GM13976 (cell line): Measurements from ENCODE around the gene SP5.

ENCODE experiments used
- DNase-seq: peaks from one replicate; pipeline ENCODE4 v3.0.0; 2012; ENCODE audit warnings: low spot score
- CTCF ChIP-seq: IDR thresholded peaks from 2 replicates; pipeline ENCODE4 v1.5.1; 2012; ENCODE audit warnings: borderline replicate concordance, mild to moderate bottlenecking; ENCODE audit not compliant: insufficient read depth; ENCODE audit errors: extremely low read depth, missing control alignments, control extremely low read depth
- in situ Hi-C: fragments of 300-500 bp; cut with MboI; formaldehyde crosslinking; loops from one replicate; pipeline ENCODE4 v1.12.0; 2022; ENCODE audit warnings: low sequenced_read_pairs, mixed read lengths, inconsistent platforms; ENCODE audit not compliant: unreplicated experiment

SP5 gene

GRCh38 chr2:170736628-170737027 is 21.5 kb downstream of the SP5 start:
- DNase-seq, result no peak
- in situ Hi-C loops, result no loop called here
- no peak for TF ChIP-seq CTCF

GRCh38 chr2:170737406-170737805 is 22.3 kb downstream of the SP5 start:
- DNase-seq, result no peak
- TF ChIP-seq CTCF, result no peak
- in situ Hi-C loops, result no loop called here

- in situ Hi-C loops, result no loop called here
- DNase-seq, result no peak
- no peak for TF ChIP-seq CTCF
These were observed 22.7 kb downstream of the SP5 start for GRCh38 chr2:170737821-170738220.

- in situ Hi-C loops, result no loop called here
- no peak for TF ChIP-seq CTCF
- no peak for DNase-seq
These were observed 23.9 kb downstream of the SP5 start for GRCh38 chr2:170739048-170739447.

- in situ Hi-C loops, result no loop called here
- TF ChIP-seq CTCF, result no peak
- DNase-seq, result no peak
These were observed 24.4 kb downstream of the SP5 start for GRCh38 chr2:170739507-170740046.

DNA sequence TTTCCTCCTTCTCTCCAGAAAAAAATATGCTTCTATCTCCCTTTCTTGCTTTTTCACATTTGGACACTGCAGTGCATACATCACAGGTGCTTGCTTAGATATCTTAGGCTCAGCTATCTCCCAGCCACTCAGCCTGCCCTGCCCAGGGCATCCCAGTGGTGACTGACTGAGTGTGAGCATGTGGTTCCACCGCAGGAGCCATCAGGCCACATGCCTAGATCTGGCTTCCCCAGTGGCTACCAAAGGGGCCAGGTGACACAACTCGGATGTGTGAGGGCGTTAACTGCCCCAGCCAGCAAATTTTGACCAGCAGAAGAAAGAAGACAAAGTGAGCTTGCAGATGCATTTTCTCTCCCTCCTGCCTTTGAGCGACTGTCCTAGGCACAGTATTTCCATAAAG is 25.5 kb downstream of the SP5 start:
- in situ Hi-C loops, result no loop called here
- DNase-seq, result no peak
- TF ChIP-seq CTCF, result no peak

GRCh38 chr2:170742000-170742399 is 26.9 kb downstream of the SP5 start:
- TF ChIP-seq CTCF, result no peak
- DNase-seq, result no peak
- in situ Hi-C loops, result no loop called here
